ENCODE results near the gene MLYCD.

DNA sequence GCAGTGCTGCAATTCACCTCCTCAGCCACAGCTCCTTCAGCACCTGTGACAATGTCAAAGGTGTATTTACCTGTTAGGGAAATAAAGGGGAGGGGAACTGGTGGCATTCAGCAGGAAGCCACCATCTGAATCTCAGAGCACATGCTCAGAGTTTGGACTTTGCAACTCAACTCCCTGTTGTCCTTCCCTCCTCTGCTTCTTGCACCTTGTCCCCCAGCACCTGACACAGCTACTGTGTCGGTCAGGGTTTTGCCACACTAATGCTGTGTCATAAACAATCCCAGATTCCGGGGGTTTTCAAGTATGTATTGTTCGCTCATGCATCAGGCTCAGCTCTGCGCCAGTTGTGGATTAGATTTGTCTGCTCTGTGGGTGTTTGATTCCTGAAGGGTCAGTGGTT is 47.4 kb upstream of the MLYCD start:
- TF ChIP-seq POLR2A (IDR thresholded peaks at IDR 0.05), result no peak
- TF ChIP-seq, protein P1, sequence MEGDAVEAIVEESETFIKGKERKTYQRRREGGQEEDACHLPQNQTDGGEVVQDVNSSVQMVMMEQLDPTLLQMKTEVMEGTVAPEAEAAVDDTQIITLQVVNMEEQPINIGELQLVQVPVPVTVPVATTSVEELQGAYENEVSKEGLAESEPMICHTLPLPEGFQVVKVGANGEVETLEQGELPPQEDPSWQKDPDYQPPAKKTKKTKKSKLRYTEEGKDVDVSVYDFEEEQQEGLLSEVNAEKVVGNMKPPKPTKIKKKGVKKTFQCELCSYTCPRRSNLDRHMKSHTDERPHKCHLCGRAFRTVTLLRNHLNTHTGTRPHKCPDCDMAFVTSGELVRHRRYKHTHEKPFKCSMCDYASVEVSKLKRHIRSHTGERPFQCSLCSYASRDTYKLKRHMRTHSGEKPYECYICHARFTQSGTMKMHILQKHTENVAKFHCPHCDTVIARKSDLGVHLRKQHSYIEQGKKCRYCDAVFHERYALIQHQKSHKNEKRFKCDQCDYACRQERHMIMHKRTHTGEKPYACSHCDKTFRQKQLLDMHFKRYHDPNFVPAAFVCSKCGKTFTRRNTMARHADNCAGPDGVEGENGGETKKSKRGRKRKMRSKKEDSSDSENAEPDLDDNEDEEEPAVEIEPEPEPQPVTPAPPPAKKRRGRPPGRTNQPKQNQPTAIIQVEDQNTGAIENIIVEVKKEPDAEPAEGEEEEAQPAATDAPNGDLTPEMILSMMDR (IDR thresholded peaks at IDR 0.05), result no peak

Data from ovary (tissue), 3 donors.